Stomach smooth muscle (tissue), 2 donors: ENCODE data around the gene SH3RF3.

Experiments used
- H3K27ac ChIP-seq: one replicate; pipeline ENCODE4 v1.7.0; 2013; ENCODE audit warnings: mild to moderate bottlenecking, low read length, inconsistent platforms
- H3K27me3 ChIP-seq, 2 donors: one replicate each; pipeline ENCODE4 v1.7.0; 2013; ENCODE audit warnings: low read length in 2 of 2; ENCODE audit not compliant: insufficient read depth in 2 of 2, control insufficient read depth in 1 of 2
- H3K36me3 ChIP-seq, 2 donors: one replicate each; pipeline ENCODE4 v1.7.0; 2013; ENCODE audit warnings: low read length in 2 of 2; ENCODE audit not compliant: control insufficient read depth in 2 of 2, insufficient read depth in 2 of 2
- H3K4me1 ChIP-seq: one replicate; pipeline ENCODE4 v1.7.0; 2013; ENCODE audit warnings: low read length; ENCODE audit not compliant: control insufficient read depth, insufficient read depth
- H3K4me3 ChIP-seq, 2 donors: one replicate each; pipeline ENCODE4 v1.7.0; 2013; ENCODE audit warnings: low read length in 2 of 2
- H3K9ac ChIP-seq, 2 donors: one replicate each; pipeline ENCODE4 v1.7.0; 2013; ENCODE audit warnings: low read length in 2 of 2, mild to moderate bottlenecking in 1 of 2
- H3K9me3 ChIP-seq, 2 donors: one replicate each; pipeline ENCODE4 v1.7.0; 2013; ENCODE audit warnings: low read length in 2 of 2; ENCODE audit not compliant: control insufficient read depth in 2 of 2
- donor health status: healthy.
- donor health status: Pancreatic carcinoma.

SH3RF3 gene

DNA sequence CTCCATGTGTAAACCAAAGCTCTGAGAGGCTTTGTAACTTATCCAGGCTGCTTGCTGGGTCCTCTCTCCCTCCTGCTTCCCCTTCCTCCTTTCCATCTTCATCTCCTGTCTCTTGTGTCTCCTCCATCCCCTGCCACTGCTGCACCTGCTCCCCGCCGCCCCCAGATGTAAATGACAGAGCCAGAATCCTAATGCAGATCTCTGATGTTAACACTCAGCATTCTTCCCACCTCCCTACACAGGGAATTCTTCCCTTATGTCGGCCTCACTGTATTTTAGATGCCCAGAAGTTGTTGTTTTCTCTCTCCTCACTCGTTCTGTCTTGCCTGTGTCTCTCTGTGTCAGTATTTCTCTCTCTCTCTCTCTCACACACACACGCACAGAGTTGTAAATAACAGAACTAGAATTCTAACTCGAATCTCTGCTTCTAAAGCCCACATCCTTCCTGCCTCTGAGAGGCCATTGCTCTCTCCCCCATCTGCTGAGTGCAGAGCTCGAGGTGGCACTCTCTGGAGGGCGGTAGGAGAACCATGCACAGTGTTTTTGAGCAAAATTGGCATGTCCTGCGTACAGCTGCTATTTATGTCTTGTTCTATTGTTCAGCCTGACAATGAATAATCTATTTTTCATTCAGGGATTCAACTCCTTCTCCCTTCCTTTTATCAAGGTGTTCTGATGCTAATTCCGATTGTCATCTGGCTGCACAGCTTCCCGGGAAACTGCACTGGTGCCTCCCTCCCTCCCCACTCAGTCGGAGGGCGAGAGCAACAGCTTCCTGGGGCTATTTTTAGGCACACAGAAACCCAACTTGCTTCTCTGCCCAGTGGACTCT lies 219.9 kb downstream of the SH3RF3 start:
- H3K4me1 ChIP-seq: peaks cover 31% of the 10 kb centered on the region
- no peak overlapping the region for H3K27ac ChIP-seq
- H3K4me3 ChIP-seq: no peak overlapping the region
- H3K9ac ChIP-seq: peak overlapping the region in 1 of 2 donors; percentile 21
- no peaks in the 10 kb centered on the region for H3K9me3 ChIP-seq
- H3K36me3 ChIP-seq: no peaks in the 10 kb centered on the region
- no peaks in the 10 kb centered on the region for H3K27me3 ChIP-seq

DNA sequence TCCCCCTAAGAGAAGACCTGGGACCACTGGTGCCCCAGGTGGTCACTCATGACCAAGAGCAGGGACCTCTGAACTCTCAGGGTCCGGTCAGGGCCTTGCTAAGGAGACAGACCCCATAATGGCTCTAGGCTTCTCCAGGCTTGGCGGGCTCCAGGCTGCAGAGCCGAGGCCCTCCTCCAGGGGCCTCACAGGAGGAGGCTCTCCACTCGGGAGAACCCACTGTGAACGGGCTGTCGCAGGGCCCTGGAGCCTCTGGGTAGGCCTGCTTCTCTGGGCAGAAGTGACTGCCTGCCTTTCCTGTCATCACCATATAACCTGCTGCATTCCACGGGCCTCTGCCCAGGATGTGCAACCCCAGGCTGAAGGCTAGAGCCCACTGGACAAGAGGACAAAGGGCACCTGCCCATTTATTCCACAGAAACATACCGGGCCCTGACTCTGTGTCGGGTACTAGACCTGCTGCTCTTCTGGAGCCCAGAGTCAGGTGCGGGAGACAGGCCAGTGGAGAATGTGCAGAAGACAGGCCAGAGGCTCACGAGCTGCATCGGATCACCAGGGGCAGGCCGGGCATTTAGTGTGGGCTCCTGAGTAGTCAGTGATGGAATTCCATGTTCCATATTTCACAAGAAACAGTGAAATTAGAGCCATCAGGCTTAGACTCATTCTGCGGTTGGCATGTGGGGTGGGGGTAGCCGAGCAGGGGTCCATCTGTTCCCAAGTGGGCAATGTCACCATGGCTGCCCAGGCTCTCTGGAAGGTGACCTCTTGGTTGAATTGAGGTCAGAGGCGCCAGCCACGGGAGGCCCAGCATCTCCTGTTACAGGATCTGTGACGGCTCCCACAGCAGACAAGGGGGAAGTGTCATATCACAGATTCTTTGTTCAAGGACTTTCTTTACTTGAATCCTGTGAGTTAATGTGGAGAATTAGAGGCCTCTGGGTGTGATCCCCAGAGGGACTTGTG lies 220.8 kb downstream of the SH3RF3 start:
- H3K4me1 ChIP-seq: peaks cover 31% of the 10 kb centered on the region

DNA sequence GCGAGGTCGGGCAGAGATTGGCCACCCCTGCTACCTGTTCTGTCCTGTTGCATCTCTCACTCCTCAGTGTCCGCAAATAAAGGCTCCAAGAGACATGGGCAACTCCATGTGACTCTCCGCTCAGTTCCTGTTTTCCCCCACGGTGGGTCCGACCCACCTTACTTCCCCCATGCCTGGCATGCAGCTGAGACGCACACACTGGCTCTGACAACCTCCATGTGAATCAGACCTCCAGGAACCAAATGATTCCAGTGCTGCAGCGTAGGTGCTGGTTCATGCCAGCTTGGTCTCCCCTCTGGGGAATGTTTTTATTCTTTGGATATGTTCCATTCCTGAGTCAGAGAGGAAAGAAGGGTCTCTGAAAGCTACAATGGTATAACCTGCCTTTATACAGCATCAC lies 221.5 kb downstream of the SH3RF3 start:
- no peaks in the 10 kb centered on the region for H3K27me3 ChIP-seq
- H3K4me3 ChIP-seq: no peak overlapping the region
- H3K9me3 ChIP-seq: peaks cover 0 to 2% of the 10 kb centered on the region in 2 donors
- H3K4me1 ChIP-seq: peaks cover 31% of the 10 kb centered on the region
- no peaks in the 10 kb centered on the region for H3K36me3 ChIP-seq
- H3K9ac ChIP-seq: peak overlapping the region in 1 of 2 donors; percentile 14
- H3K27ac ChIP-seq: peak overlapping the region; percentile 31

More for the DNA sequence above, 220.8 kb downstream of the SH3RF3 start:
- peaks cover 0 to 2% of the 10 kb centered on the region in 2 donors for H3K9me3 ChIP-seq
- H3K27me3 ChIP-seq: no peaks in the 10 kb centered on the region
- H3K4me3 ChIP-seq: no peak overlapping the region
- no peaks in the 10 kb centered on the region for H3K36me3 ChIP-seq
- peak overlapping the region in 1 of 2 donors; percentile 21 for H3K9ac ChIP-seq
- peak overlapping the region; percentile 31 for H3K27ac ChIP-seq

DNA sequence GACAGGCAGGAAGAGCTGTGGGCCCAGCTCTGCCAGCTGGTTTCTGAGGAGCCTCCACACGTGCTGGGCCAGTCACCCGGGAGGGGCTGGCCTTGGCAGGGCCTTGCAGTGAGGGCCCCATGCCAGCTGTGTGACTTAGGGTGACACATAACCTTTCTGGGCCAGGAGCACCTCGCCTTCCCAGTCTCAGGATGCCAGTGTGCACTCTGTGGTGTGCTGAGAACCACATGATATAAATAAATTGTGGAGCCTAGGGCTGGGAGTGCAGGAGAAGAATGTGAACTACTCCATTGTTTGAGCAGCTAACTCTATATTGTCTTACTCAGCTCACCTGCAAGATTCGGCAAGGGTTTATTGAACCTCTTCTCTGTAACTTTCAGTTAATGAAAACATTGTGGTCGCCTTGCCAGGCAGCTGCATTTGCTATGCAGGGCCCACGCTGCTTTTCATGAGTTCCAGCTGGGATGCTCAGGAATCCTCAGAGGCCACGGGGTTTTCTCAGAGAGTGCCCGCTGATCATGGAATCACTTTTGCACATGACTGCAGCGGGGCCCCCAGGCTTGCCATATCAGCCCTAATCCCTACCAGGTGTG lies 222.3 kb downstream of the SH3RF3 start:
- H3K27ac ChIP-seq: no peak overlapping the region
- no peaks in the 10 kb centered on the region for H3K27me3 ChIP-seq
- H3K9me3 ChIP-seq: peaks cover 0 to 2% of the 10 kb centered on the region in 2 donors
- no peak overlapping the region for H3K4me3 ChIP-seq
- H3K4me1 ChIP-seq: peaks cover 31% of the 10 kb centered on the region
- H3K9ac ChIP-seq: no peak overlapping the region
- H3K36me3 ChIP-seq: no peaks in the 10 kb centered on the region

DNA sequence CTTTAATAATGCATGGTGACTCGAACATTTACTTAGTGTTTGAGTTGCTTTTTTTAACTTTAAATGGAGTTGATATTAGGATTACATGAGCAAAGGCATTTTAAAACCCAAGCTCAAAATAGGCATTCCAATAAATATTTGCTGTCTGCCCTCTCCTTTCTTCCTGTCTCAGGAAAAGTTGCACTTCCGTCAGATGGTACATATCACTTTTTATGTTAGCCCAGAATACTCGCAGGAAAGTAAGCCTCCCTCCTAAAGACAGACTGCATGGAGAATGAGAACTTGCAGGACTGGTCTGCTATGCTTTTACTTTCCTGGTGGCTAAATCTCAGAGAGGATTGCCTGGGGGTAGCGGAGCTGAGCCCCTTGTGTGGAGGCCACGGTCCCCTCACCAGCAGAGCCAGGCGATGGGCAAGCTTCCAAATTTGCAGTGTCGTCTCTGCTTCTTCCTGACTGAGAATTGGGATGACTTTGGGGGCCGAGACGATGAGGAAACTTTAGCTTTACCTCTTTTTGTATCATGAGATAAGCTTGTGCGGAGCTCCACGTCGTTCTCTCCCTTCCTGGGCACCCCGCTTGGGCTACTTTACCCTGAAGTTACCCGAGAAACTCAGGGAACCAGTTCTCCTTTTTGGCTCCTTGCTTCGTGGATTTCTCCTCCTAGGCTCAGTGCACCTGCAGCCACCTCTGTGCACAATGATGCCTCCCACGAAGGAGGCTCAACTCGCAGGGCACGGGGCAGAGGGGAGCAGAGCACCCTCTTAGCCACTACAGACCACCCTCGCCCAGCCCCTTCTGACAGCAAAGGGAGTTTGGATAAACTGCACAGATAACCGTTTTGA lies 223.3 kb downstream of the SH3RF3 start:
- Histone ChIP-seq H3K27ac (no peak overlapping the region), H3K4me3 (no peak overlapping the region), H3K9me3 (peaks cover 0 to 2% of the 10 kb centered on the region in 2 donors), H3K9ac (no peak overlapping the region), H3K4me1 (peaks cover 31% of the 10 kb centered on the region), H3K27me3 (no peaks in the 10 kb centered on the region), H3K36me3 (no peaks in the 10 kb centered on the region)

DNA sequence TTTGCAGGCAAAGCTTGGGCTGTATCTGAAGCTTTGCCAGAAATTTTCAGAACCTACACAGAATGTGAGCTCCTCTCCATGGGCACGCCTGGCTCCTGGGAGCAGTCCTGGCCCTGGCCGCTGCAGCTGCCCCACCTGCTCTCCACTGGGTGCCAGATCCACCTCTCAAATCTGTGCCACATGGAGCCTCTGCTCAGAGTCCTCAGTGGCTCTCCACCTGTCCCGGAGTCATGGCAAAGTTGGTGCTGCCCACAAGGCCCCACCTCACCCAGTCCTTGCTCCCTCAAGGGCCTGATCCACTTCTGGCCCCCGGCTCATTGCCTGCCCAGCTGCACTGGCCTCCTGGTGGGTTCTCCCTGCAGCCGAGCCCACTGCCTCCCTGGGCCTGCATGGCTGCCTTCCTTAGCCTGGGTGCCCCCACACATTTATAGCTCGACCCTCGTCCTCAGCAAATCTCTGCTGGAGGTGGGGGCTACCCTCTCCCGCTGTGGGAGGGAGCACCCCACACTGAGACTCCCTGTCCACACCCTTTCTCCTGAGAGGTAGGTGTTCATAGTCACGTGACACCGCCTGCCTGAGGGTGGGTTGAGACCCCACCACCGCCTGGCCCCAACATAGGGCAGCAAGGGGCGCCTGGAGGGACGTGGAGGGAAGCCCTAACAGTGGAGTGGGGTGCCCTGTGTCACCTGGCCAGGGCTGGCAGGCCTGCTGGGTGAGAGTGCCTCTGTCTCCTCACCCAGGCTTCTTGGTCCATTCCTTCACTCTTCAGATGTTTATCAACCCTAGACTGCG lies 224.1 kb downstream of the SH3RF3 start:
- peaks cover 2 to 8% of the 10 kb centered on the region in 2 donors for H3K9me3 ChIP-seq
- H3K4me3 ChIP-seq: no peak overlapping the region
- H3K36me3 ChIP-seq: no peaks in the 10 kb centered on the region
- no peak overlapping the region for H3K9ac ChIP-seq
- no peaks in the 10 kb centered on the region for H3K27me3 ChIP-seq
- peaks cover 31% of the 10 kb centered on the region for H3K4me1 ChIP-seq
- H3K27ac ChIP-seq: no peak overlapping the region

DNA sequence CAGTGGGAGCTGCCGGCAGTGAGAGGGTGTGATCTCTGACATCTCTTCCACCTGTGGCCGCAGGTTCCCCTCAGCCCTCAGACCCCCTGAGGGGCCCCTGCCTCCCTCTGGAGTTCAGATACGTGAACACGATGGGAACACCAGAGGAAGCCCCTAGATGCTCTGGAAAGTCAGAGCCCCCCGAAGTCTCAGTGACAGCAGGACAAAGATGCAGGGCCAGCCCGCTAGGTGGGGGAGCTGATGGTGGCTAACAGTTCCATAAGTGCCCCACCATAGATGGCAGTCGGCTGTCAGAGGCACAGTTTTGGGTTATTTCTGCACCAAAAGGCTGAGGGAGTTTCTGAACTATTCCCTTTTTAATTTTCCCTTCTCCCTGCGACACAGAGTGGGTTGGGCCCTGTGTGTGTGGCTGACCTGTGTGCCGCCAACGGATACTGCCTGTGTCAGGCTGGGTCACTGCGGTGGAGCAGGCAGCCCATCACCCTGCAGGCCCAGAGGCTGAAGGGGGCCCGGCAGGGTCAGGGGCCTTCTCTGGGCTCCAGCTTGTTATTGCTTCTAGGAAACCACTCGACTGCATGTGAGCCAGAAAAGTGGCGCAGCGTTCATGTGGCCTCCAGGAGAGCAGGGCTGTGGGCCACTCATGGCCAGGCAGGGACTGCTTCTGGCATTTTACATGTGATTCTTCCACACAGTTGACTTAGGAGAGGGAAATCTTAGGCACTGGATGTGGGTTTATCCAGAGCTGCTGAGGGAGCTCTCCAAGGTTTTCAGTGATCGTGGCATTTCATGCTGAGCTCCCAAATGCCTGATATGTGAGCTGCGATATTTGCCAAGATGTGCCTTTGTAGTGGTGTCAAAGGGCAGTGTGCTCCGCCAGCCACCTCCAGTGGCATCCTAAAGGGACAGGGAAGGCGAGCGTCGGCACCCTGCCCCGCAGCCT lies 225.1 kb downstream of the SH3RF3 start:
- Histone ChIP-seq H3K27me3 (no peaks in the 10 kb centered on the region), H3K9ac (no peak overlapping the region), H3K27ac (no peak overlapping the region), H3K36me3 (no peaks in the 10 kb centered on the region), H3K4me3 (no peak overlapping the region), H3K4me1 (peaks cover 25% of the 10 kb centered on the region), H3K9me3 (peaks cover 2 to 13% of the 10 kb centered on the region in 2 donors)

DNA sequence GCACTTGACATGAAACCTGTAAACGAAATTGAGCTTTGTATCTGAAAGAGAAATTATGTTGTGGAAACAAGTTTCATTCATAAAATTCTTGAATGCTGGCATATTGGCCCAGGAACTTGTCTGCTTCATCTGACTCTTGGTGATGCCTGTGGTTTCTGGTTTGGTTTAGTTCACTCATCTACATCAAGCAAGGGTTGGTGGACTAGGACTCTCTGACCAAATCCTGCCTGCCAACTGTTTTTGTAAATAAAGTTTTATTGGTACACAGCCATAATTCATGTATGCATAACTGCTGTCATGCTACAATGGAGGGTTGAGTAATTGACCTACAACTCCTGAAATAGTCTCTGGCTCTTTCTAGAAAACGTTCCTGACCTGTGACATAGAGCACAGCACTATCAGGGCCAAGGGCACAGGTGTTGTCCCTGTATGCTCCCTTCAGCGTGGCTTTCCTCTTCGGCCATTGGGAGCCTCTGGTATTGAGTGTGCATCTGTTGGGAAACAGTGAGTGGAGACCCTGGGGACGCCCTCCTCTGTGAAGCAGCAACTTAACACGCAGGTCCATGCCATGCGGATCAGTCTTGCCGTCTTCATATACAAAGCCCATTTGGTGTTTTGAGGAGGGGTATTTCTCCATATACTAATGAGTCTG lies 226.3 kb downstream of the SH3RF3 start:
- Histone ChIP-seq H3K27me3 (no peaks in the 10 kb centered on the region), H3K4me3 (no peak overlapping the region), H3K9ac (no peak overlapping the region), H3K27ac (no peak overlapping the region), H3K4me1 (peaks cover 13% of the 10 kb centered on the region), H3K36me3 (no peaks in the 10 kb centered on the region), H3K9me3 (peaks cover 2 to 13% of the 10 kb centered on the region in 2 donors)
